OCI-LY1 (cell line): Measurements from ENCODE around the gene CNRIP1.

ENCODE experiments used
- H2AFZ ChIP-seq: fragments of 200-600 bp; sonication (generic), shearing (Covaris generic); 2 replicates; pipeline ENCODE4 v1.6.0; 2014; ENCODE audit warnings: antibody characterized with exemption, mild to moderate bottlenecking, low read length
- H3F3A ChIP-seq: fragments of 200-600 bp; sonication (generic), shearing (Covaris generic); 2 replicates; pipeline ENCODE4 v1.6.0; 2014; ENCODE audit warnings: mild to moderate bottlenecking, antibody characterized with exemption, low read length, moderate library complexity; ENCODE audit not compliant: insufficient read depth
- H3K27ac ChIP-seq: fragments of 200-600 bp; sonication (generic); 2 replicates; pipeline ENCODE4 v1.5.1; 2014; ENCODE audit warnings: low read length, mixed run types, mild to moderate bottlenecking, low read depth; ENCODE audit not compliant: poor library complexity, severe bottlenecking
- H3K27me3 ChIP-seq: fragments of 200-600 bp; sonication (generic); 2 replicates; pipeline ENCODE4 v1.6.0; 2014; ENCODE audit warnings: antibody characterized with exemption, mild to moderate bottlenecking, low read length, moderate library complexity; ENCODE audit not compliant: insufficient read depth
- H3K36me3 ChIP-seq: fragments of 200-600 bp; sonication (generic); 2 replicates; pipeline ENCODE4 v1.6.1; 2014; ENCODE audit warnings: mild to moderate bottlenecking, antibody characterized with exemption, low read length, moderate library complexity, mixed read lengths; ENCODE audit not compliant: insufficient read depth
- H3K4me1 ChIP-seq: fragments of 200-600 bp; sonication (generic); 2 replicates; pipeline ENCODE4 v1.5.1; 2014; ENCODE audit warnings: mild to moderate bottlenecking, low read length, moderate library complexity; ENCODE audit not compliant: insufficient read depth, severe bottlenecking
- H3K4me2 ChIP-seq: fragments of 200-600 bp; sonication (generic), shearing (Covaris generic); 2 replicates; pipeline ENCODE4 v1.6.1; 2014; ENCODE audit warnings: low read length
- H3K4me3 ChIP-seq: fragments of 200-600 bp; sonication (generic); 2 replicates; pipeline ENCODE4 v1.5.1; 2014; ENCODE audit warnings: low read length, low read depth, mild to moderate bottlenecking, mixed read lengths; ENCODE audit not compliant: poor library complexity, severe bottlenecking
- H3K79me2 ChIP-seq: fragments of 200-600 bp; shearing (Covaris generic); 2 replicates; pipeline ENCODE4 v1.6.1; 2016; ENCODE audit warnings: mixed run types, low read length, mixed read lengths; ENCODE audit not compliant: insufficient read depth
- H3K9ac ChIP-seq: fragments of 200-600 bp; sonication (generic), shearing (Covaris generic); 2 replicates; pipeline ENCODE4 v1.6.1; 2014; ENCODE audit warnings: mild to moderate bottlenecking, low read length, mixed read lengths
- H3K9me2 ChIP-seq: fragments of 200-600 bp; sonication (generic), shearing (Covaris generic); 2 replicates; pipeline ENCODE4 v1.6.1; 2014; ENCODE audit warnings: low read depth, mild to moderate bottlenecking, low read length, mixed read lengths
- H3K9me3 ChIP-seq: fragments of 200-600 bp; shearing (Covaris generic); 2 replicates; pipeline ENCODE4 v1.6.1; 2014; ENCODE audit warnings: low read length, mixed read lengths
- H4K20me1 ChIP-seq: fragments of 200-600 bp; sonication (generic), shearing (Covaris generic); 2 replicates; pipeline ENCODE4 v1.6.0; 2016; ENCODE audit warnings: mild to moderate bottlenecking, low read length; ENCODE audit not compliant: insufficient read depth
- EZH2 ChIP-seq: fragments of 200-600 bp; sonication (generic), shearing (Covaris generic); IDR thresholded peaks from 2 replicates; pipeline ENCODE4 v1.8.0; 2017; ENCODE audit warnings: borderline replicate concordance, mixed run types, mild to moderate bottlenecking, antibody characterized with exemption, low read length, moderate library complexity, mixed read lengths
- TF ChIP-seq, protein P1 (sequence below): fragments of 200-600 bp; sonication (generic), shearing (Covaris generic); IDR thresholded peaks from 2 replicates; pipeline ENCODE4 v1.5.1; 2017; ENCODE audit warnings: mild to moderate bottlenecking, antibody characterized with exemption, low read length, moderate library complexity, mixed read lengths

Gene CNRIP1

GRCh38 chr2:68294913-68295312, 24.8 kb downstream of the CNRIP1 start:
- TF ChIP-seq, protein P1, sequence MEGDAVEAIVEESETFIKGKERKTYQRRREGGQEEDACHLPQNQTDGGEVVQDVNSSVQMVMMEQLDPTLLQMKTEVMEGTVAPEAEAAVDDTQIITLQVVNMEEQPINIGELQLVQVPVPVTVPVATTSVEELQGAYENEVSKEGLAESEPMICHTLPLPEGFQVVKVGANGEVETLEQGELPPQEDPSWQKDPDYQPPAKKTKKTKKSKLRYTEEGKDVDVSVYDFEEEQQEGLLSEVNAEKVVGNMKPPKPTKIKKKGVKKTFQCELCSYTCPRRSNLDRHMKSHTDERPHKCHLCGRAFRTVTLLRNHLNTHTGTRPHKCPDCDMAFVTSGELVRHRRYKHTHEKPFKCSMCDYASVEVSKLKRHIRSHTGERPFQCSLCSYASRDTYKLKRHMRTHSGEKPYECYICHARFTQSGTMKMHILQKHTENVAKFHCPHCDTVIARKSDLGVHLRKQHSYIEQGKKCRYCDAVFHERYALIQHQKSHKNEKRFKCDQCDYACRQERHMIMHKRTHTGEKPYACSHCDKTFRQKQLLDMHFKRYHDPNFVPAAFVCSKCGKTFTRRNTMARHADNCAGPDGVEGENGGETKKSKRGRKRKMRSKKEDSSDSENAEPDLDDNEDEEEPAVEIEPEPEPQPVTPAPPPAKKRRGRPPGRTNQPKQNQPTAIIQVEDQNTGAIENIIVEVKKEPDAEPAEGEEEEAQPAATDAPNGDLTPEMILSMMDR: no peak
- no peak for TF ChIP-seq EZH2
- no peaks in the 10 kb centered on the region for H3K9me2 ChIP-seq
- H3K4me3 ChIP-seq: no peak overlapping the region
- no peaks in the 10 kb centered on the region for H4K20me1 ChIP-seq
- no peaks in the 10 kb centered on the region for H3K36me3 ChIP-seq
- no peak overlapping the region for H3K4me2 ChIP-seq
- no peak overlapping the region for H3K9ac ChIP-seq
- no peak overlapping the region for H2AFZ ChIP-seq
- H3F3A ChIP-seq: no peaks in the 10 kb centered on the region
- no peaks in the 10 kb centered on the region for H3K27me3 ChIP-seq
- H3K9me3 ChIP-seq: no peaks in the 10 kb centered on the region
- peaks cover 7% of the 10 kb centered on the region for H3K4me1 ChIP-seq
- H3K27ac ChIP-seq: no peak overlapping the region
- no peaks in the 10 kb centered on the region for H3K79me2 ChIP-seq

GRCh38 chr2:68294187-68294586, 25.6 kb downstream of the CNRIP1 start:
- TF ChIP-seq, protein P1: no peak
- TF ChIP-seq EZH2: no peak
- no peaks in the 10 kb centered on the region for H3K9me2 ChIP-seq
- H4K20me1 ChIP-seq: no peaks in the 10 kb centered on the region
- H3K4me2 ChIP-seq: no peak overlapping the region
- no peaks in the 10 kb centered on the region for H3K9me3 ChIP-seq
- H3K4me3 ChIP-seq: no peak overlapping the region
- H3K36me3 ChIP-seq: no peaks in the 10 kb centered on the region
- H3K27ac ChIP-seq: no peak overlapping the region
- H3K9ac ChIP-seq: no peak overlapping the region
- H3F3A ChIP-seq: no peaks in the 10 kb centered on the region
- H3K4me1 ChIP-seq: peaks cover 7% of the 10 kb centered on the region
- no peaks in the 10 kb centered on the region for H3K79me2 ChIP-seq
- H3K27me3 ChIP-seq: no peaks in the 10 kb centered on the region
- no peak overlapping the region for H2AFZ ChIP-seq

GRCh38 chr2:68293755-68294154, 26.0 kb downstream of the CNRIP1 start:
- H3K27ac ChIP-seq: no peak overlapping the region
- no peaks in the 10 kb centered on the region for H3K9me2 ChIP-seq
- no peaks in the 10 kb centered on the region for H3K79me2 ChIP-seq
- H2AFZ ChIP-seq: no peak overlapping the region
- H3K4me2 ChIP-seq: no peak overlapping the region
- H3K4me3 ChIP-seq: no peak overlapping the region
- TF ChIP-seq, protein P1: no peak
- no peak for TF ChIP-seq EZH2
- H3K9me3 ChIP-seq: no peaks in the 10 kb centered on the region
- H3K27me3 ChIP-seq: no peaks in the 10 kb centered on the region
- no peak overlapping the region for H3K9ac ChIP-seq
- no peaks in the 10 kb centered on the region for H3F3A ChIP-seq
- H4K20me1 ChIP-seq: no peaks in the 10 kb centered on the region
- no peaks in the 10 kb centered on the region for H3K36me3 ChIP-seq
- H3K4me1 ChIP-seq: peaks cover 7% of the 10 kb centered on the region
